ENCODE results near the gene CAPZB.

Gene CAPZB

GRCh38 chr1:19469004-19469403 is 16.3 kb downstream of the CAPZB start:
- DNase-seq (ENCODE audit: low read depth in 1 of 2, low spot score in 1 of 2): no peak

- DNase-seq (ENCODE audit: low read depth in 1 of 2, low spot score in 1 of 2): peak; percentile 46 to 51
Measured at GRCh38 chr1:19468397-19468956, 16.9 kb downstream of the CAPZB start.

GRCh38 chr1:19467199-19468187 is 17.8 kb downstream of the CAPZB start:
- no peak for DNase-seq (ENCODE audit: low read depth in 1 of 2, low spot score in 1 of 2)

GRCh38 chr1:19466112-19466561 is 19.2 kb downstream of the CAPZB start:
- DNase-seq (ENCODE audit: low read depth in 1 of 2, low spot score in 1 of 2): no peak

- no peak for DNase-seq (ENCODE audit: low read depth in 1 of 2, low spot score in 1 of 2)
Measured at GRCh38 chr1:19465650-19466049, 19.7 kb downstream of the CAPZB start.

GRCh38 chr1:19465123-19465522 is 20.2 kb downstream of the CAPZB start:
- no peak for DNase-seq (ENCODE audit: low read depth in 1 of 2, low spot score in 1 of 2)

GRCh38 chr1:19464696-19465095 is 20.6 kb downstream of the CAPZB start:
- no peak for DNase-seq (ENCODE audit: low read depth in 1 of 2, low spot score in 1 of 2)

GRCh38 chr1:19463504-19463803 is 21.9 kb downstream of the CAPZB start:
- DNase-seq (ENCODE audit: low read depth in 1 of 2, low spot score in 1 of 2): no peak

- peak in 1 of 2 donors; percentile 45 for DNase-seq (ENCODE audit: low read depth in 1 of 2, low spot score in 1 of 2)
Measured at GRCh38 chr1:19462781-19463503, 22.4 kb downstream of the CAPZB start.

- no peak for DNase-seq (ENCODE audit: low read depth in 1 of 2, low spot score in 1 of 2)
Measured at GRCh38 chr1:19461220-19461554, 24.2 kb downstream of the CAPZB start.

GRCh38 chr1:19460535-19461219 is 24.7 kb downstream of the CAPZB start:
- no peak for DNase-seq (ENCODE audit: low read depth in 1 of 2, low spot score in 1 of 2)

- DNase-seq (ENCODE audit: low read depth in 1 of 2, low spot score in 1 of 2): no peak
Measured at GRCh38 chr1:19458815-19459417, 26.4 kb downstream of the CAPZB start.

- DNase-seq (ENCODE audit: low read depth in 1 of 2, low spot score in 1 of 2): no peak
Measured at GRCh38 chr1:19457607-19458006, 27.7 kb downstream of the CAPZB start.

- DNase-seq (ENCODE audit: low read depth in 1 of 2, low spot score in 1 of 2): no peak
Measured at GRCh38 chr1:19456968-19457441, 28.3 kb downstream of the CAPZB start.

GRCh38 chr1:19455353-19455752 is 30.0 kb downstream of the CAPZB start:
- no peak for DNase-seq (ENCODE audit: low read depth in 1 of 2, low spot score in 1 of 2)

- DNase-seq (ENCODE audit: low read depth in 1 of 2, low spot score in 1 of 2): no peak
Measured at GRCh38 chr1:19454265-19455146, 30.8 kb downstream of the CAPZB start.

GRCh38 chr1:19453741-19454201 is 31.6 kb downstream of the CAPZB start:
- DNase-seq (ENCODE audit: low read depth in 1 of 2, low spot score in 1 of 2): no peak

- DNase-seq (ENCODE audit: low read depth in 1 of 2, low spot score in 1 of 2): no peak
Measured at GRCh38 chr1:19452221-19452663, 33.1 kb downstream of the CAPZB start.

- DNase-seq (ENCODE audit: low read depth in 1 of 2, low spot score in 1 of 2): no peak
Measured at GRCh38 chr1:19450811-19451515, 34.4 kb downstream of the CAPZB start.
